DND-41 (cell line): ENCODE measurements around the gene PRR15L.
A peak's percentile ranks its signal among the peaks of the same experiment; 100 is the strongest.

Source experiments
- ATAC-seq: fragments of 200-7000 bp; cut with Tn5 transposase; 3 replicates; pipeline ENCODE4 v1.9.1; 2021; ENCODE audit warnings: low read depth; ENCODE audit not compliant: insufficient read depth
- DNase-seq: peaks from one replicate; pipeline ENCODE4 v3.0.0-alpha.2; 2020
- H2AFZ ChIP-seq: 2 replicates; pipeline ENCODE4 v1.6.0; 2012; ENCODE audit warnings: low read depth, low read length
- H3K27ac ChIP-seq: 2 replicates; pipeline ENCODE4 v1.5.1; 2012; ENCODE audit warnings: low read length, inconsistent platforms
- H3K27me3 ChIP-seq: fragments of 200-600 bp; sonication (generic); 2 replicates; pipeline ENCODE4 v1.6.0; 2012; ENCODE audit warnings: low read length, mild to moderate bottlenecking, inconsistent platforms; ENCODE audit not compliant: insufficient read depth, poor library complexity
- H3K36me3 ChIP-seq: 2 replicates; pipeline ENCODE4 v1.5.1; 2012; ENCODE audit warnings: low read length, inconsistent platforms; ENCODE audit not compliant: insufficient read depth
- H3K4me1 ChIP-seq: 2 replicates; pipeline ENCODE4 v1.5.1; 2012; ENCODE audit warnings: mild to moderate bottlenecking, low read length; ENCODE audit not compliant: insufficient read depth
- H3K4me2 ChIP-seq: 2 replicates; pipeline ENCODE4 v1.6.0; 2012; ENCODE audit warnings: mild to moderate bottlenecking, moderate library complexity, low read length, inconsistent platforms; ENCODE audit not compliant: insufficient read depth
- H3K4me3 ChIP-seq, 2 experiments: fragments of 200-600 bp in 1 of 2; shearing (Covaris generic) in 1 of 2; 2 replicates each; pipeline ENCODE4 v1.5.1; 2012 to 2016; ENCODE audit warnings: inconsistent platforms in 2 of 2, low read length in 2 of 2, mild to moderate bottlenecking in 2 of 2, low read depth in 1 of 2, moderate library complexity in 1 of 2
- H3K79me2 ChIP-seq: 2 replicates; pipeline ENCODE4 v1.6.0; 2012; ENCODE audit warnings: low read length, inconsistent platforms; ENCODE audit not compliant: insufficient read depth
- H3K9ac ChIP-seq: 2 replicates; pipeline ENCODE4 v1.6.0; 2012; ENCODE audit warnings: low read depth, mild to moderate bottlenecking, inconsistent platforms, low read length, moderate library complexity
- H3K9me3 ChIP-seq: 2 replicates; pipeline ENCODE4 v1.5.1; 2012; ENCODE audit warnings: low read length, moderate library complexity, mild to moderate bottlenecking, inconsistent platforms; ENCODE audit not compliant: insufficient read depth, severe bottlenecking
- H4K20me1 ChIP-seq: 2 replicates; pipeline ENCODE4 v1.6.0; 2012; ENCODE audit warnings: low read length; ENCODE audit not compliant: insufficient read depth
- CTCF ChIP-seq: IDR thresholded peaks from 2 replicates; pipeline ENCODE4 v1.5.1; 2012; ENCODE audit warnings: borderline replicate concordance, low read length, moderate library complexity, mild to moderate bottlenecking; ENCODE audit not compliant: poor library complexity, severe bottlenecking; ENCODE audit errors: extremely low read depth
- EZH2 ChIP-seq: IDR thresholded peaks from 3 replicates; pipeline ENCODE4 v1.6.1; 2012; ENCODE audit warnings: borderline replicate concordance, low read depth, mild to moderate bottlenecking, moderate library complexity, low read length, inconsistent platforms; ENCODE audit not compliant: severe bottlenecking

PRR15L gene

GRCh38 chr17:47973541-47973940 is 15.9 kb upstream of the PRR15L start:
- Histone ChIP-seq H4K20me1 (0 out of 2 replicates have a peak, but pooled peaks cover 2% of the 10 kb centered on the region), H3K9me3 (no peaks in the 10 kb centered on the region)

GRCh38 chr17:47970725-47971499 is 13.2 kb upstream of the PRR15L start, which contains the start of gene CDK5RAP3:
Gene CDK5RAP3 (plus strand): TSS chr17:47971113. CDS start chr17:47971147, 34 bp downstream.
- peak within 1 kb of the TSS; percentile 82 for H3K4me2 ChIP-seq

More at GRCh38 chr17:47973541-47973940, 15.9 kb upstream of the PRR15L start:
- DNase-seq (no peak), ATAC-seq (no peak)
- peaks cover 32% of the 10 kb centered on the region for H3K4me1 ChIP-seq
- no peak overlapping the region for H3K27ac ChIP-seq
- no peak overlapping the region for H3K4me2 ChIP-seq
- peaks cover 21% of the 10 kb centered on the region for H3K79me2 ChIP-seq
- TF ChIP-seq EZH2: no peak
- TF ChIP-seq CTCF: no peak
- H3K9ac ChIP-seq: no peak overlapping the region
- peaks cover 49% of the 10 kb centered on the region for H3K36me3 ChIP-seq
- no peak overlapping the region for H2AFZ ChIP-seq
- H3K4me3 ChIP-seq: no peak overlapping the region
- H3K27me3 ChIP-seq: no peaks in the 10 kb centered on the region

GRCh38 chr17:47969930-47970724 is 12.4 kb upstream of the PRR15L start:
- ATAC-seq: no peak
- Histone ChIP-seq H3K4me2 (peak overlapping the region; percentile 82), H3K9me3 (no peaks in the 10 kb centered on the region), H3K4me3 (peak overlapping the region; percentile 7 to 91; a peak in 3 of 4 replicates), H3K4me1 (peaks cover 32% of the 10 kb centered on the region), H3K27me3 (no peaks in the 10 kb centered on the region), H3K79me2 (peaks cover 21% of the 10 kb centered on the region), H2AFZ (peak overlapping the region; percentile 98), H3K36me3 (peaks cover 19% of the 10 kb centered on the region), H4K20me1 (no peaks in the 10 kb centered on the region), H3K27ac (peak overlapping the region; percentile 83), H3K9ac (peak overlapping the region; percentile 76)
- TF ChIP-seq EZH2 (no peak), CTCF (no peak)
- no peak for DNase-seq

More at GRCh38 chr17:47970725-47971499, 13.2 kb upstream of the PRR15L start, which contains the start of gene CDK5RAP3:
- Histone ChIP-seq H3K9ac (peak within 1 kb of the TSS; percentile 76), H3K79me2 (peaks cover 21% of the 10 kb centered on the region), H3K36me3 (peaks cover 27% of the 10 kb centered on the region), H3K4me1 (peaks cover 32% of the 10 kb centered on the region), H2AFZ (peak within 1 kb of the TSS; percentile 98), H3K27me3 (no peaks in the 10 kb centered on the region), H3K27ac (peak within 1 kb of the TSS; percentile 88), H4K20me1 (no peaks in the 10 kb centered on the region), H3K4me3 (peak within 1 kb of the TSS; percentile 69 to 91), H3K9me3 (no peaks in the 10 kb centered on the region)
- TF ChIP-seq CTCF: peak; percentile 89
- TF ChIP-seq EZH2: no peak
- ATAC-seq: peak; percentile 94
- peak; percentile 99 for DNase-seq
